HCT116 (cell line): Measurements from ENCODE around the gene TNFRSF1A. TPM values are rescaled to one million over a fixed set of nuclear protein-coding genes. Genes with fewer than 3 reads are reported as not detected.

Experiments
- ATAC-seq: fragments of 200-7000 bp; cut with Tn5 transposase; 2 replicates; pipeline ENCODE4 v1.9.1; 2020; ENCODE audit warnings: mild to moderate bottlenecking, moderate library complexity
- BruUV-seq: library from RNA; stranded (reverse); fragments of 400-500 nt; replicated peaks from 2 replicates; lab custom pipeline; 2021; lab: Mats Ljungman, UMichigan
- CTCF ChIA-PET: fragments of 300-600 bp; sonication (Branson Sonifier 250); formaldehyde crosslinking; loops from one replicate; lab custom pipeline; 2021; ENCODE audit warnings: antibody characterized with exemption; lab: Charles Lee
- POLR2A ChIA-PET: fragments of 300-600, 350-600 bp; sonication (Branson Sonifier 250); formaldehyde crosslinking; loops from one replicate; lab custom pipeline; 2021; ENCODE audit warnings: antibody characterized with exemption; lab: Charles Lee
- RAD21 ChIA-PET, 2 experiments: fragments of 300-600 bp; sonication (Branson Sonifier 250); formaldehyde crosslinking; loops; one replicate each; lab custom pipeline; 2023; ENCODE audit warnings: low total read pairs in 2 of 2; ENCODE audit not compliant: uncharacterized antibody in 2 of 2, unreplicated experiment in 2 of 2, low non-redundant PET in 1 of 2; lab: Charles Lee
- DNase-seq: peaks from one replicate; pipeline ENCODE4 v3.0.0-alpha.2; 2010; ENCODE audit warnings: low read depth, low spot score
- H2AFZ ChIP-seq: fragments of 200-600 bp; shearing (Covaris generic), sonication (generic); 2 replicates; pipeline ENCODE4 v1.6.1; 2017; ENCODE audit warnings: low read depth, mixed run types, mixed read lengths, antibody characterized with exemption, low read length; ENCODE audit not compliant: poor library complexity, severe bottlenecking
- H3K27ac ChIP-seq: 2 replicates; pipeline ENCODE4 v1.5.1; 2012; ENCODE audit warnings: low read depth, low read length
- H3K27me3 ChIP-seq: fragments of 200-600 bp; sonication (generic); 2 replicates; pipeline ENCODE4 v1.6.1; 2016; ENCODE audit warnings: mixed run types, low read length, mixed read lengths; ENCODE audit not compliant: insufficient read depth
- H3K36me3 ChIP-seq, 2 experiments: fragments of 200-500 bp in 1 of 2; fragments of 200-600 bp in 1 of 2; sonication (Bioruptor generic) in 1 of 2; sonication (generic) in 1 of 2; 2 replicates each; pipeline versions ENCODE4 v1.5.1 to v1.6.1; 2014 to 2016; ENCODE audit warnings: low read length in 2 of 2, inconsistent platforms in 1 of 2, mixed read lengths in 1 of 2, mixed run types in 1 of 2; ENCODE audit not compliant: insufficient read depth in 2 of 2, control insufficient read depth in 1 of 2
- H3K4me1 ChIP-seq, 2 experiments: fragments of 200-600 bp in 1 of 2; sonication (generic) in 1 of 2; 2 replicates each; pipeline versions ENCODE4 v1.5.1 to v1.6.1; 2012 to 2017; ENCODE audit warnings: low read length in 2 of 2, inconsistent platforms in 1 of 2, mild to moderate bottlenecking in 1 of 2, mixed read lengths in 1 of 2, mixed run types in 1 of 2, moderate library complexity in 1 of 2; ENCODE audit not compliant: insufficient read depth in 2 of 2, control insufficient read depth in 1 of 2
- H3K4me2 ChIP-seq: fragments of 200-600 bp; sonication (generic); 2 replicates; pipeline ENCODE4 v1.6.1; 2017; ENCODE audit warnings: mixed run types, low read length, mixed read lengths
- H3K4me3 ChIP-seq, 2 experiments: fragments of 200-600 bp in 1 of 2; sonication (generic) in 1 of 2; replicated peaks in 1 of 2; 2 replicates each; pipeline ENCODE4 v1.5.1; 2011 to 2016; ENCODE audit warnings: low read length in 2 of 2, control low read depth in 1 of 2, low read depth in 1 of 2, mild to moderate bottlenecking in 1 of 2, mixed read lengths in 1 of 2, mixed run types in 1 of 2
- H3K79me2 ChIP-seq: fragments of 200-600 bp; sonication (generic); 2 replicates; pipeline ENCODE4 v1.6.1; 2017; ENCODE audit warnings: mild to moderate bottlenecking, mixed run types, low read length, moderate library complexity, mixed read lengths; ENCODE audit not compliant: insufficient read depth
- H3K9ac ChIP-seq: fragments of 200-600 bp; sonication (generic); 2 replicates; pipeline ENCODE4 v1.6.1; 2016; ENCODE audit warnings: low read length, mixed read lengths
- H3K9me2 ChIP-seq: fragments of 200-600 bp; sonication (generic), shearing (Covaris generic); 2 replicates; pipeline ENCODE4 v1.6.1; 2017; ENCODE audit warnings: mixed run types, mild to moderate bottlenecking, moderate library complexity; ENCODE audit not compliant: insufficient read depth
- H3K9me3 ChIP-seq, 2 experiments: fragments of 200-500 bp in 1 of 2; fragments of 200-600 bp in 1 of 2; sonication (Bioruptor generic) in 1 of 2; sonication (generic) in 1 of 2; 2 replicates each; pipeline ENCODE4 v1.6.1; 2014 to 2017; ENCODE audit warnings: low read length in 2 of 2, mixed read lengths in 2 of 2, inconsistent platforms in 1 of 2, low read depth in 1 of 2, mild to moderate bottlenecking in 1 of 2, mixed run types in 1 of 2, moderate library complexity in 1 of 2; ENCODE audit not compliant: control insufficient read depth in 1 of 2, insufficient read depth in 1 of 2
- H4K20me1 ChIP-seq: fragments of 200-600 bp; sonication (generic), shearing (Covaris generic); 2 replicates; pipeline ENCODE4 v1.6.1; 2017; ENCODE audit warnings: mixed run types, mild to moderate bottlenecking, moderate library complexity; ENCODE audit not compliant: insufficient read depth
- CTCF ChIP-seq, 3 experiments: fragments of 200-600 bp in 1 of 3; sonication (generic) in 1 of 3; IDR thresholded peaks in 2 of 3; conservative IDR thresholded peaks in 1 of 3; 2 replicates each; pipeline ENCODE4 v1.5.1; 2012 to 2017; ENCODE audit warnings: low read depth in 2 of 3, low read length in 2 of 3, antibody characterized with exemption in 1 of 3, borderline replicate concordance in 1 of 3, control low read depth in 1 of 3, mild to moderate bottlenecking in 1 of 3, mixed read lengths in 1 of 3, mixed run types in 1 of 3, moderate library complexity in 1 of 3; ENCODE audit not compliant: insufficient read depth in 1 of 3
- EGR1 ChIP-seq: IDR thresholded peaks from 2 replicates; pipeline ENCODE4 v1.6.1; 2012; ENCODE audit warnings: low read depth
- FOSL1 ChIP-seq: IDR thresholded peaks from 2 replicates; pipeline ENCODE4 v1.6.1; 2012; ENCODE audit warnings: low read depth
- MAX ChIP-seq: IDR thresholded peaks from 2 replicates; pipeline ENCODE4 v1.6.1; 2012
- RAD21 ChIP-seq: IDR thresholded peaks from 2 replicates; pipeline ENCODE4 v1.6.1; 2012; ENCODE audit warnings: low read depth, mild to moderate bottlenecking
- REST ChIP-seq: IDR thresholded peaks from 2 replicates; pipeline ENCODE4 v1.6.1; 2012; ENCODE audit warnings: low read depth
- SP1 ChIP-seq: IDR thresholded peaks from 2 replicates; pipeline ENCODE4 v1.6.1; 2012; ENCODE audit warnings: low read depth
- ZNF274 ChIP-seq: fragments of 200-500 bp; sonication (Bioruptor generic); IDR thresholded peaks from 2 replicates; pipeline ENCODE4 v1.6.1; 2014; ENCODE audit warnings: mild to moderate bottlenecking, low read depth, low read length, inconsistent platforms
- intact Hi-C: fragments of 100-400 bp; cut with micrococcal nuclease; formaldehyde crosslinking; loops from 2 replicates; pipeline ENCODE4 v1.10.0; 2022
- total RNA-seq: library from RNA; stranded (reverse); gene quantifications from one replicate; pipeline ENCODE4 v1.2.1, GENCODE V29; 2021; ENCODE audit not compliant: unreplicated experiment

Gene TNFRSF1A
- total RNA-seq, 1 experiment from 2014 or later = 129 TPM

GRCh38 chr12:6317693-6318439 is 24.0 kb downstream of the TNFRSF1A start:
- no peak for TF ChIP-seq CTCF (IDR thresholded peaks at IDR 0.05 in 2 of 3, conservative IDR thresholded peaks at IDR 0.05 in 1 of 3; ENCODE audit: borderline replicate concordance in 1 of 3, insufficient read depth in 1 of 3, low read depth in 2 of 3, low read length in 2 of 3)
- no peak for TF ChIP-seq EGR1
- TF ChIP-seq ZNF274 = no peak
- TF ChIP-seq FOSL1 = no peak
- TF ChIP-seq RAD21 = no peak
- no peak for TF ChIP-seq MAX
- no peak for TF ChIP-seq REST
- TF ChIP-seq SP1 = no peak
- Histone ChIP-seq H3K4me2 (no peak overlapping the region), H3K4me1 (peaks cover 11 to 14% of the 10 kb centered on the region in 2 experiments), H3K27me3 (no peaks in the 10 kb centered on the region), H3K9me3 (no peaks in the 10 kb centered on the region), H4K20me1 (no peaks in the 10 kb centered on the region), H3K9me2 (no peaks in the 10 kb centered on the region), H3K9ac (no peak overlapping the region), H3K79me2 (no peaks in the 10 kb centered on the region), H3K27ac (no peak overlapping the region), H3K36me3 (peaks cover 0 to 14% of the 10 kb centered on the region in 2 experiments; a peak in 2 of 4 replicates), H3K4me3 (no peak overlapping the region), H2AFZ (no peak overlapping the region)
- DNase-seq = no peak
- ChIA-PET POLR2A (no interaction called here), CTCF (no interaction called here), RAD21 (no interaction called here)
- no peak for ATAC-seq
- no TSS peak for BruUV-seq
- intact Hi-C loops = no loop called here
